Measurements from ENCODE around the gene CENPP.
A peak's percentile ranks its signal among the peaks of the same experiment; 100 is the strongest.

CENPP gene

DNA sequence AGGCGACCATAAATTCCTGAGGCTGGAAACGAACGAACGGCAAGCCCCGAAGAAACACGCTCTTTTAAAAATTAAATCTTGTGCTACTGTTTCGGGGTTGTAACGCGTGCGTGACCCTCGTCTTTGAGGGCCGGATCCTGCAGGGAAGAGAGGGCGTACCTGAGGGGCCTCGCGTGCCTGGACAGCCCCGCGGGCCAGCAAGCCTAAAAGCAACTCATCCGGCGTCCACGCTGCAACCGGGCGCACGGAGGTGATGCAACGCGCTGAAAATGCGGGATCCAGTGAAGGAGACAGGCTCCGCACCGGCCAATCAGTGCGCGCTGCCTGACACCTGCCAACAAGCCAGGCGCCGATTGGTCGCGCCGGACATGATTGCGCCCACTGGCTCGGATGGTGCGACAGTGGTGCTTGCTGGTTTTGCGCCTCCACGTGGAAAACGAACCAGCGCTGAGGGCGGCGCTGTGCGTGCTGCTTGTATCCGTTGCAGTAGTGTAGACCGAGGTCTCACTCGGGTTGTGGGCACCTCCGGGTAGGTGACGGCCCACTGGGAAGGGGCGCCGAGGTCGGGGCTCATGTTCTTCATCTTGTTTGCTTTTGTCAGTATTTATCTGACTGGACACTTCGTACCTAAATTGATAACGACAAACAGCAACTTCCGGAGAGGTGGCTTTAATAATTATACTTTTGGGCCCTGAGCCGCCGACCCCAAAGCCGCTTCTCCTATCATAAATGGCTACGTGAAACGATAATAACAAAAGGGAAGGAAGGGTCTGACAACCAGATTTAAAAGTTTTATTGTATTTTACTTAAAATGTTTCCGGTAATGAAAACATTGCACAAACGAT lies 32.1 kb upstream of the CENPP start, which contains the start of gene IARS1:
IARS1 (minus strand) TSS at position 246 of the 845 bp plus-strand sequence. CDS start 4,278 bp downstream, outside the sequence.
- no peaks in the 10 kb centered on the region for H3K27me3 ChIP-seq (ENCODE audit: control insufficient read depth, insufficient read depth, low read length, poor library complexity, severe bottlenecking)
- H3K4me1 ChIP-seq (ENCODE audit: control insufficient read depth, insufficient read depth, low read length), result peaks cover 3% of the 10 kb centered on the region
- WGBS, 2 experiments, result 1 to 2% methylated on average over 61 to 63 of the region's 63 CpGs
- H3K4me3 ChIP-seq (ENCODE audit: insufficient read depth, low read depth, low read length), result peak within 1 kb of the TSS; percentile 79
- H3K9me3 ChIP-seq (ENCODE audit: control insufficient read depth, low read length), result no peaks in the 10 kb centered on the region
- H3K27ac ChIP-seq (ENCODE audit: insufficient read depth, low read depth, low read length, poor library complexity, severe bottlenecking), result peak within 1 kb of the TSS; percentile 79
- peaks cover 18% of the 10 kb centered on the region for H3K36me3 ChIP-seq (ENCODE audit: control insufficient read depth, insufficient read depth, low read length)

DNA sequence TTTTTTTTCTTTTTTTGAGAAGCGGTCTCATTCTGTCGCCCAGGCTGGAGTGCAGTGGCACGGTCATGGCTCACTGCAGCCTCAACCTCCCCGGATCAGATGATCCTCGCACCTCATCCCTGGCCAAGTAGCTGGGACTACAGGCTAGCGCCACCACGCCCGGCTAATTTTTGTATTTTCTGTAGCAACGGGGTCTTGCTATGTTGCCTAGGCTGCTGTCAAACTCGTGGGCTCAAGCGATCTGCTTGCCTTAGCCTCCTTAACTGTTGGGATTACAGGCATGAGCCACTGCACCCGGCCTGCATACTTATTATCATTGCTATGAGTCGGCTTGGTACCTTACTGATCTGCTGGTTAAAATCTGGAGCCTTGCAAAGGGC lies 31.5 kb upstream of the CENPP start:
- peaks cover 3% of the 10 kb centered on the region for H3K4me1 ChIP-seq (ENCODE audit: control insufficient read depth, insufficient read depth, low read length)
- H3K27ac ChIP-seq (ENCODE audit: insufficient read depth, low read depth, low read length, poor library complexity, severe bottlenecking), result peak overlapping the region; percentile 36
- H3K4me3 ChIP-seq (ENCODE audit: insufficient read depth, low read depth, low read length), result peak overlapping the region; percentile 79
- H3K27me3 ChIP-seq (ENCODE audit: control insufficient read depth, insufficient read depth, low read length, poor library complexity, severe bottlenecking), result no peaks in the 10 kb centered on the region
- no peaks in the 10 kb centered on the region for H3K9me3 ChIP-seq (ENCODE audit: control insufficient read depth, low read length)
- 38 to 44% methylated on average over 13 of the region's 13 CpGs for WGBS, 2 experiments
- peaks cover 21% of the 10 kb centered on the region for H3K36me3 ChIP-seq (ENCODE audit: control insufficient read depth, insufficient read depth, low read length)

DNA sequence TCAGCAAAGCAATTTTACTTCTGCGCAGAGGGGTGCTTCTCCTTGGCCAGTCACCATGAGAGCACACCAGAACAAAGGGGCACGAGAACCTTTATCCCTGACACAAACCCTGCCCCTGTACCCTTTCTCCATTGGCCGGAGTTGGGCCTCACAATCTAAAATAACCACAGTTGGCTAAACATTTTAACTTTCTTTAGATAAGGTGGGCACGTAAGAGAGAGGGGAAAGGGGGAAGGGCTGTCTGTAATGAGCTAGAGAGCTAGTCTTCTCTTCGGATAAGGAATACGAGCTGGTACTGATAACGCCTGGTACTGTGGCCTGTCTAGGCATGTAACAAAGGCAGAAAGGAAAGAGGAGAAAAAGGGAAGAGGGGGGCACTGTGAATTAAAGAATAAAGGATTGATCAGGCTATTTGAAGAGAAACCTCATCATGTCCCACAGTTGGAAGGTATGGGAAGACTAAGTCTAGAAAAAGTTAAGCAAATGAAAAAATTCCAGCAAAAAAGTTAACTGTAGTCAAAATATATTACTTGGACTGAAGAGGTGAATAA lies 30.4 kb upstream of the CENPP start:
- peaks cover 3% of the 10 kb centered on the region for H3K4me1 ChIP-seq (ENCODE audit: control insufficient read depth, insufficient read depth, low read length)
- WGBS, 2 experiments, result 92 to 94% methylated on average over 7 of the region's 7 CpGs
- peaks cover 25% of the 10 kb centered on the region for H3K36me3 ChIP-seq (ENCODE audit: control insufficient read depth, insufficient read depth, low read length)
- H3K9me3 ChIP-seq (ENCODE audit: control insufficient read depth, low read length), result no peaks in the 10 kb centered on the region
- no peak overlapping the region for H3K4me3 ChIP-seq (ENCODE audit: insufficient read depth, low read depth, low read length)
- H3K27me3 ChIP-seq (ENCODE audit: control insufficient read depth, insufficient read depth, low read length, poor library complexity, severe bottlenecking), result no peaks in the 10 kb centered on the region
- H3K27ac ChIP-seq (ENCODE audit: insufficient read depth, low read depth, low read length, poor library complexity, severe bottlenecking), result no peak overlapping the region

DNA sequence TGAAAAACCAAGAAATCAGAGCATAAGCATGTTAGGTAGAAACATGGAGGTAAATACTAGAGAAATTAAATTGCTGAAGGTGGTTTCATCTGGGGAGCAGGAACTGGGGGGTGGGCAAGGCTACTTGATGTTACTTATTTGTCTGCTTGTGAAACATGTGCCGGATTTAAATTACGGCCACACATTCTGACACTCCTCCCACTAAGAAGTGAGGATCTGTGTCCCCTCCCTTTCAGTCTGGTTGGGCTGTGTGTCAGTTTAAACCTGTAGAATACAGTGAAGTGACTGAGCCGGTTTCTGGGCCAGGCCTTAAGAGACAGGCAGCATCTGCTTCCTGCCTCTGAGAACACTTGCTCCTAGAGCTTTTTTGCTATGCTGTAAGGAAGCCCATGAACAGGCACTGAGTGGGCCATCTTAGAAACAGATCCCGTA lies 29.9 kb upstream of the CENPP start:
- H3K9me3 ChIP-seq (ENCODE audit: control insufficient read depth, low read length), result no peaks in the 10 kb centered on the region
- H3K4me1 ChIP-seq (ENCODE audit: control insufficient read depth, insufficient read depth, low read length), result peaks cover 3% of the 10 kb centered on the region
- H3K27ac ChIP-seq (ENCODE audit: insufficient read depth, low read depth, low read length, poor library complexity, severe bottlenecking), result no peak overlapping the region
- H3K27me3 ChIP-seq (ENCODE audit: control insufficient read depth, insufficient read depth, low read length, poor library complexity, severe bottlenecking), result no peaks in the 10 kb centered on the region
- 85 to 93% methylated on average over 3 to 4 of the region's 4 CpGs for WGBS, 2 experiments
- no peak overlapping the region for H3K4me3 ChIP-seq (ENCODE audit: insufficient read depth, low read depth, low read length)
- H3K36me3 ChIP-seq (ENCODE audit: control insufficient read depth, insufficient read depth, low read length), result peaks cover 25% of the 10 kb centered on the region

DNA sequence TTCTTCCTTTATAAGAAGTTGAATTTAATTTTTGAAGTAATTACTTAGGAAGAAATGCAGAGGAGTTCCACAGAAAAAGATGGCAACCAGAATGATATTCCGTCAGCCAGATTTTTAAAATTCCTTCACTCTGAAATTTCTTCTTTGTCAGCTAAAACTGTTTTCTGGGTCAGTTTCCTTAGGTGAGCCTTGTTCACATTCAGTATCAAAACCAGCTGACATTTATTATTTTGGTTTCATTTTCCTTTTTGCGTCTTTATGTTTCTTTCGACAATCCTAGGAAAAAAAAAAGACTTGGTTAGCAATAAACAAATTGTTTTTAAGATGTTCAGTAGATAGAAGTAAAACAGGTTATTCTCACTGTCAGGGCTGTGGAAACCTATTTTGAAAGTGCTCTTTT lies 28.1 kb upstream of the CENPP start:
- H3K27ac ChIP-seq (ENCODE audit: insufficient read depth, low read depth, low read length, poor library complexity, severe bottlenecking), result no peak overlapping the region
- no peak overlapping the region for H3K4me3 ChIP-seq (ENCODE audit: insufficient read depth, low read depth, low read length)
- H3K27me3 ChIP-seq (ENCODE audit: control insufficient read depth, insufficient read depth, low read length, poor library complexity, severe bottlenecking), result no peaks in the 10 kb centered on the region
- H3K9me3 ChIP-seq (ENCODE audit: control insufficient read depth, low read length), result no peaks in the 10 kb centered on the region
- H3K4me1 ChIP-seq (ENCODE audit: control insufficient read depth, insufficient read depth, low read length), result no peaks in the 10 kb centered on the region
- H3K36me3 ChIP-seq (ENCODE audit: control insufficient read depth, insufficient read depth, low read length), result peaks cover 31% of the 10 kb centered on the region
- WGBS, 2 experiments, result 98 to 99% methylated on average over 3 of the region's 3 CpGs

DNA sequence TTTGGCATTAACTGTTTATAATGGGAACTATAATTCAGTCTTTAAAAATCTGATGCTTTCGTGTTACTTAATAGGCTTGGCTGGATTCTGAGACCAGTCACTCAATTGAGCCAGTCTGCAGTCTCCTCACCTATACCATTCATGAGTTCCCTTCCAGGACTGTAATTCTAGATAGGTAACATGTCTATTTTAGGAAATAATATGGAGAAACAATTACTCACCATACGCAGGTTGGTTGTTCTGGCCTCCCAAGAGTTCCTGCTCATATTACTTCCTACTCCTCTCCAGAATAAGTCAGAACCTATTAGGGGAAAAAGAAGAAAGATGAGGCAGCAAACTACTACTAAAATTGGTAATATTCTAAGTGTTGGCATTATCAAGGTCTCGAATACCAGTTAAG lies 27.7 kb upstream of the CENPP start:
- H3K4me1 ChIP-seq (ENCODE audit: control insufficient read depth, insufficient read depth, low read length), result no peaks in the 10 kb centered on the region
- H3K9me3 ChIP-seq (ENCODE audit: control insufficient read depth, low read length), result no peaks in the 10 kb centered on the region
- no peak overlapping the region for H3K4me3 ChIP-seq (ENCODE audit: insufficient read depth, low read depth, low read length)
- peaks cover 36% of the 10 kb centered on the region for H3K36me3 ChIP-seq (ENCODE audit: control insufficient read depth, insufficient read depth, low read length)
- no peak overlapping the region for H3K27ac ChIP-seq (ENCODE audit: insufficient read depth, low read depth, low read length, poor library complexity, severe bottlenecking)
- H3K27me3 ChIP-seq (ENCODE audit: control insufficient read depth, insufficient read depth, low read length, poor library complexity, severe bottlenecking), result no peaks in the 10 kb centered on the region
- 88 to 95% methylated on average over 1 of the region's 3 CpGs for WGBS, 2 experiments

DNA sequence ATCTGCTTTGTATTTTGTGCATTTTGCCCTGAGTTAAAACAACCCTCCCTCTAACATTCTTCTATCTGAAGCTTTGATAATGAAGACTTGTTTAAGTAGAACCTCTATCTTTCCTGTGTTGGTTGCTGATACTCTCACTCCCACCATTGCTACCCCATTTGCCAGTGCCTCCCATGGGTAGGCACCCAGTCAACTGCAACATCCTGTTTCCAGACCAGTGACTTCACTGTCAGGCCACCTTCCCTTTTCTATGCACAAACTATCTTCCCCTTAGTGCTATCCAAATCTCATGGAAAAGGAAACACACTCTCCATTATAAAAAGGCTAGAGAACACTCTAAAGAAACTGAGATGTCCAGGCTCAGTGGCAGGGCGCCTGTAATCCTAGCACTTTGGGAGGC lies 26.6 kb upstream of the CENPP start:
- Histone ChIP-seq H3K36me3 (ENCODE audit: control insufficient read depth, insufficient read depth, low read length) (peaks cover 36% of the 10 kb centered on the region), H3K27me3 (ENCODE audit: control insufficient read depth, insufficient read depth, low read length, poor library complexity, severe bottlenecking) (no peaks in the 10 kb centered on the region), H3K9me3 (ENCODE audit: control insufficient read depth, low read length) (no peaks in the 10 kb centered on the region), H3K27ac (ENCODE audit: insufficient read depth, low read depth, low read length, poor library complexity, severe bottlenecking) (no peak overlapping the region), H3K4me3 (ENCODE audit: insufficient read depth, low read depth, low read length) (no peak overlapping the region), H3K4me1 (ENCODE audit: control insufficient read depth, insufficient read depth, low read length) (no peaks in the 10 kb centered on the region)
- 82 to 92% methylated on average over 1 of the region's 1 CpG for whole genome bisulfite sequencing, 2 experiments

DNA sequence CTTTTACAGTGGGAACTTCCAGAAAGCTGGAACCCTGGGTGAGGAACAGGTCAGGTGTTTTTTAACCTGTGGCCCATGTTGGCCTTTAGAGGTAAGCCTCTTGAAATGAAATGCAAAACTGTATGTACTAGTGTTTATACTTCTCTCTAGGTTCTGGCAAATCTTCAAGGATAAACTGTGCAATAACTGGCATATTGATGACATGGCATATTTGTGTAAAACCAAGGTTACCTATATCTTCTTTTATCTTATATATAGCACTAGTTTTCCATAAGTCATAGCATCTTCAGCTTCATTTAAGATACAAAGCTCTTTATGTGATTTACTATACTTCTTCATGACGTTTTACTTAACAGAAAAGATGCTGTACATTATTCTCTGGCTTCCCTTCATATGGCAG lies 24.8 kb upstream of the CENPP start:
- 75 to 94% methylated on average over 1 of the region's 1 CpG for WGBS, 2 experiments
- no peaks in the 10 kb centered on the region for H3K27me3 ChIP-seq (ENCODE audit: control insufficient read depth, insufficient read depth, low read length, poor library complexity, severe bottlenecking)
- H3K4me1 ChIP-seq (ENCODE audit: control insufficient read depth, insufficient read depth, low read length), result no peaks in the 10 kb centered on the region
- no peak overlapping the region for H3K27ac ChIP-seq (ENCODE audit: insufficient read depth, low read depth, low read length, poor library complexity, severe bottlenecking)
- no peaks in the 10 kb centered on the region for H3K9me3 ChIP-seq (ENCODE audit: control insufficient read depth, low read length)
- H3K4me3 ChIP-seq (ENCODE audit: insufficient read depth, low read depth, low read length), result no peak overlapping the region
- peaks cover 45% of the 10 kb centered on the region for H3K36me3 ChIP-seq (ENCODE audit: control insufficient read depth, insufficient read depth, low read length)

DNA sequence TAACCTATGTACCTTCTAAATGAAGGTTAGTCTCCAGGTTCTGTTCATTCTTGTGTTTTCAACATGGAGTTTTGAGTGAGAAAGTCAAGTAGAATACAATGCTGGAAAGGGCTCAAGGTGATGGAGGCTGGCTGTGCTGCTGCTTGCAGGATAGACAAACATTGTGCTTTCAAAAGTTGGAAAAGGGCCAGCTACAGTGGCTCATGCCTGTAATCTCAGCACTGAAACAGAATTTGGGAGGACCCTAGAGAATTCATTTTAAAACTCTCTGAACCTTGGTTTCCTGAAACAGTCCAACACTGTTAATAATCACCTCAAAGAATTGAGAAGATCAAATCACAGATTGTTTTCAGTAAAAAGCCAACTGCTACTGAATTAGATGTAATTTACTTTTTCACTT lies 16.9 kb upstream of the CENPP start:
- peaks cover 34% of the 10 kb centered on the region for H3K36me3 ChIP-seq (ENCODE audit: control insufficient read depth, insufficient read depth, low read length)
- no peaks in the 10 kb centered on the region for H3K9me3 ChIP-seq (ENCODE audit: control insufficient read depth, low read length)
- no peak overlapping the region for H3K27ac ChIP-seq (ENCODE audit: insufficient read depth, low read depth, low read length, poor library complexity, severe bottlenecking)
- H3K4me3 ChIP-seq (ENCODE audit: insufficient read depth, low read depth, low read length), result no peak overlapping the region
- no peaks in the 10 kb centered on the region for H3K27me3 ChIP-seq (ENCODE audit: control insufficient read depth, insufficient read depth, low read length, poor library complexity, severe bottlenecking)
- no peaks in the 10 kb centered on the region for H3K4me1 ChIP-seq (ENCODE audit: control insufficient read depth, insufficient read depth, low read length)

DNA sequence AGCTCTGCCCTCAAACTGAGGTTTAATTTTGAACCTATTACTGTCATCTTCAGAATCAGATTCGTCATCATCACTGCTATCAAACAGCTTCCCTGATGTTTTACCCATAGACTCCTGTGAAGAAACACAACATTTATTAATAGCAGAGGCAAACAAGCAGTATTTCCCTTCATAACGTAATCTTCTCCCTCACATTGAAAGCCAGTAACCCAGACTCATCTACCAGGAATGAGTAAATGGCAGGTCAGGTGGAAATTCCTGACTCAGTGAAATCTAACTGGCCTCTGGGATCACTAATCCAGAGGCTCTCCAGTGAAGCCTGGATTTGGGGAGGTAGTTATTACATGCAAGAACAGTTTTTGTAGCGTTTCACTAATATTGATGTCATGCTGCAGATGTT lies 15.2 kb upstream of the CENPP start:
- WGBS, 2 experiments, result 94 to 96% methylated on average over 3 of the region's 3 CpGs
- H3K4me1 ChIP-seq (ENCODE audit: control insufficient read depth, insufficient read depth, low read length), result no peaks in the 10 kb centered on the region
- H3K27ac ChIP-seq (ENCODE audit: insufficient read depth, low read depth, low read length, poor library complexity, severe bottlenecking), result no peak overlapping the region
- H3K9me3 ChIP-seq (ENCODE audit: control insufficient read depth, low read length), result no peaks in the 10 kb centered on the region
- H3K27me3 ChIP-seq (ENCODE audit: control insufficient read depth, insufficient read depth, low read length, poor library complexity, severe bottlenecking), result no peaks in the 10 kb centered on the region
- peaks cover 30% of the 10 kb centered on the region for H3K36me3 ChIP-seq (ENCODE audit: control insufficient read depth, insufficient read depth, low read length)
- H3K4me3 ChIP-seq (ENCODE audit: insufficient read depth, low read depth, low read length), result no peak overlapping the region
